HepG2 (cell line): ENCODE measurements around the gene CENPM. TPM values are rescaled to one million over a fixed set of nuclear protein-coding genes. Genes with fewer than 3 reads are reported as not detected.

Source experiments
- ARNT2 ChIP-seq: sonication (generic); formaldehyde crosslinking; IDR thresholded peaks from 2 replicates; pipeline ENCODE4 v1.8.0; 2022; ENCODE audit warnings: mild to moderate bottlenecking, low read depth, missing genetic modification reagents, moderate library complexity
- CBX5 ChIP-seq: sonication (generic); formaldehyde crosslinking; IDR thresholded peaks from 2 replicates; pipeline ENCODE4 v1.4.0; 2020; ENCODE audit warnings: missing genetic modification reagents, borderline replicate concordance
- CENPX ChIP-seq: sonication (generic); formaldehyde crosslinking; IDR thresholded peaks from 2 replicates; pipeline ENCODE4 v1.9.0; 2021; ENCODE audit warnings: mild to moderate bottlenecking, missing genetic modification reagents, moderate library complexity
- E2F1 ChIP-seq: sonication (generic); formaldehyde crosslinking; IDR thresholded peaks from 2 replicates; pipeline ENCODE4 v1.5.0; 2020; ENCODE audit warnings: missing genetic modification reagents
- GABPB1 ChIP-seq: IDR thresholded peaks from 2 replicates; pipeline ENCODE4 v1.6.1; 2016; ENCODE audit warnings: mild to moderate bottlenecking, missing genetic modification reagents, moderate library complexity, missing compliant biosample characterization
- IKZF1 ChIP-seq: fragments of 450-650 bp; IDR thresholded peaks from 2 replicates; pipeline ENCODE4 v1.7.1; 2016
- MAFK ChIP-seq, 2 experiments: IDR thresholded peaks in 1 of 2; conservative IDR thresholded peaks in 1 of 2; 2 replicates each; pipeline ENCODE4 v1.6.1; 2011; ENCODE audit warnings: improper control_type of control experiment in 2 of 2, low read length in 2 of 2
- MEIS1 ChIP-seq: sonication (generic); formaldehyde crosslinking; IDR thresholded peaks from 2 replicates; pipeline ENCODE4 v1.9.0; 2021; ENCODE audit warnings: mild to moderate bottlenecking, missing genetic modification reagents, moderate library complexity, borderline replicate concordance
- NFIB ChIP-seq: sonication (generic); formaldehyde crosslinking; IDR thresholded peaks from 2 replicates; pipeline ENCODE4 v1.9.0; 2021; ENCODE audit warnings: missing genetic modification reagents, mild to moderate bottlenecking, borderline replicate concordance
- NR2F1 ChIP-seq, 2 experiments: fragments of 450-650 bp in 1 of 2; formaldehyde crosslinking in 1 of 2; IDR thresholded peaks; 2 replicates each; pipeline versions ENCODE4 v1.5.0 to v1.6.1; 2016 to 2020; ENCODE audit warnings: mild to moderate bottlenecking in 1 of 2, missing compliant biosample characterization in 1 of 2, missing genetic modification reagents in 1 of 2, moderate library complexity in 1 of 2
- PRDM10 ChIP-seq: sonication (generic); formaldehyde crosslinking; IDR thresholded peaks from 2 replicates; pipeline ENCODE4 v1.4.0; 2020; ENCODE audit warnings: low read depth, missing genetic modification reagents
- RARG ChIP-seq: sonication (generic); formaldehyde crosslinking; IDR thresholded peaks from 2 replicates; pipeline ENCODE4 v1.4.0; 2020; ENCODE audit warnings: low read depth, mild to moderate bottlenecking, missing genetic modification reagents
- RFX3 ChIP-seq: IDR thresholded peaks from 2 replicates; pipeline ENCODE4 v1.6.1; 2016; ENCODE audit warnings: missing biosample characterization, missing genetic modification reagents
- SIX4 ChIP-seq: sonication (generic); formaldehyde crosslinking; IDR thresholded peaks from 2 replicates; pipeline ENCODE4 v1.4.0; 2020; ENCODE audit warnings: missing genetic modification reagents
- ZBTB4 ChIP-seq: sonication (generic); formaldehyde crosslinking; IDR thresholded peaks from 2 replicates; pipeline ENCODE4 v1.4.0; 2020; ENCODE audit warnings: missing genetic modification reagents, mild to moderate bottlenecking, borderline replicate concordance
- ZNF329 ChIP-seq: sonication (generic); formaldehyde crosslinking; IDR thresholded peaks from 2 replicates; pipeline ENCODE4 v1.9.0; 2021; ENCODE audit warnings: low read depth, mild to moderate bottlenecking, missing genetic modification reagents
- ZNF572 ChIP-seq: sonication (generic); formaldehyde crosslinking; IDR thresholded peaks from 2 replicates; pipeline ENCODE4 v1.5.1; 2020; ENCODE audit warnings: mild to moderate bottlenecking, missing genetic modification reagents
- ZNF670 ChIP-seq: sonication (generic); formaldehyde crosslinking; IDR thresholded peaks from 2 replicates; pipeline ENCODE4 v1.8.0; 2022; ENCODE audit warnings: mild to moderate bottlenecking, missing genetic modification reagents, borderline replicate concordance
- ZNF75D ChIP-seq: sonication (generic); formaldehyde crosslinking; IDR thresholded peaks from 2 replicates; pipeline ENCODE4 v1.8.1; 2023; ENCODE audit warnings: missing genetic modification reagents, mild to moderate bottlenecking, borderline replicate concordance
- polyA plus RNA-seq, 8 experiments: library from polyadenylated mRNA; depleted of rRNA in 3 of 8; stranded (reverse) in 7 of 8; unstranded in 1 of 8; fragments of >200 nt; fragmentation: Illumina TruSeq in 4 of 8; extraction: Trizol in 4 of 8; gene quantifications; 2 replicates each; pipeline versions ENCODE4 v1.2.1 to v1.2.3, GENCODE V29; 2011 to 2016; ENCODE audit warnings: low read depth in 4 of 8, missing spikeins in 1 of 8, mixed read lengths in 1 of 8; ENCODE audit not compliant: insufficient read depth in 1 of 8
- total RNA-seq, 5 experiments: library from RNA; depleted of rRNA; stranded (reverse); fragments of >200 nt; fragmentation: Illumina TruSeq; extraction: Trizol; gene quantifications; 2 replicates each; pipeline ENCODE4 v1.2.3, GENCODE V29; 2016; ENCODE audit warnings: low read depth in 1 of 5

Gene CENPM
- total and polyA plus RNA-seq, 2 of the 13 experiments (the other 11 are each of a cell fraction or from before 2014, with no cell fraction given): 11.2 to 37.3 TPM

- TF ChIP-seq ARNT2 (CRISPR knock-in tag) (peak; percentile 87), NR2F1 (CRISPR knock-in tag; IDR thresholded peaks at IDR 0.05) (no peak), CBX5 (no peak), E2F1 (CRISPR knock-in tag) (peak; percentile 98), RARG (peak; percentile 88; the same call in 1 of the 2 replicates), GABPB1 (CRISPR knock-in tag) (peak; percentile 70), SIX4 (0 out of 2 replicates have a peak, but pooled peaks have one; percentile 14), RFX3 (CRISPR knock-in tag) (no peak), ZBTB4 (0 out of 2 replicates have a peak, but pooled peaks have one; percentile 52), CENPX (CRISPR knock-in tag) (no peak), ZNF329 (no peak), IKZF1 (no peak), MAFK (conservative IDR thresholded peaks at IDR 0.05 in 1 of 2, IDR thresholded peaks at IDR 0.05 in 1 of 2; ENCODE audit: low read length in 2 of 2) (no peak), ZNF572 (peak; percentile 69; the same call in 1 of the 2 replicates), NFIB (CRISPR knock-in tag) (no peak), PRDM10 (CRISPR knock-in tag) (no peak; the same call in 1 of the 2 replicates), ZNF670 (CRISPR knock-in tag) (0 out of 2 replicates have a peak, but pooled peaks have one; percentile 48), MEIS1 (CRISPR knock-in tag) (peak; percentile 82; the same call in 1 of the 2 replicates), ZNF75D (CRISPR knock-in tag) (0 out of 2 replicates have a peak, but pooled peaks have one; percentile 12)
Measured at GRCh38 chr22:41946629-41947423, at the start of gene CENPM (continued).
